IMR-90 (cell line): ENCODE measurements around the gene PRKN.

ENCODE experiments used
- CEBPB ChIP-seq: IDR thresholded peaks from 2 replicates; pipeline ENCODE4 v1.6.1; 2012; ENCODE audit warnings: low read depth, low read length, improper control_type of control experiment
- CTCF ChIP-seq: conservative IDR thresholded peaks from 2 replicates; pipeline ENCODE4 v1.5.1; 2012; ENCODE audit warnings: mild to moderate bottlenecking, low read depth, low read length, improper control_type of control experiment
- ELK1 ChIP-seq: fragments of 150-350 bp; IDR thresholded peaks from 2 replicates; pipeline ENCODE4 v1.6.1; 2016; ENCODE audit warnings: low read depth, mild to moderate bottlenecking, low read length, moderate library complexity, borderline replicate concordance
- MAFK ChIP-seq: IDR thresholded peaks from 2 replicates; pipeline ENCODE4 v1.6.1; 2012; ENCODE audit warnings: low read depth, low read length, improper control_type of control experiment
- MXI1 ChIP-seq: IDR thresholded peaks from 2 replicates; pipeline ENCODE4 v1.6.1; 2012; ENCODE audit warnings: low read depth, mild to moderate bottlenecking, low read length, moderate library complexity, borderline replicate concordance
- POLR2A ChIP-seq: IDR thresholded peaks from 2 replicates; pipeline ENCODE4 v1.6.1; 2012; ENCODE audit warnings: mild to moderate bottlenecking, low read depth, low read length
- RCOR1 ChIP-seq: IDR thresholded peaks from 2 replicates; pipeline ENCODE4 v1.6.1; 2012; ENCODE audit warnings: mild to moderate bottlenecking, low read length, improper control_type of control experiment; ENCODE audit not compliant: insufficient replicate concordance
- RFX5 ChIP-seq: IDR thresholded peaks from 2 replicates; pipeline ENCODE4 v1.8.0; 2012; ENCODE audit warnings: low read depth, mild to moderate bottlenecking, low read length, moderate library complexity

- TF ChIP-seq RCOR1: no peak
- no peak for TF ChIP-seq ELK1
- no peak for TF ChIP-seq CTCF
- no peak for TF ChIP-seq POLR2A
- TF ChIP-seq RFX5: no peak
- no peak for TF ChIP-seq CEBPB
- TF ChIP-seq MAFK: no peak
- no peak for TF ChIP-seq MXI1
These were observed 490.2 kb downstream of the PRKN start for GRCh38 chr6:162237331-162237730.
